Dermis microvascular lymphatic vessel endothelial cell (primary cell): ENCODE results near the gene JADE3. TPM values are rescaled to one million over a fixed set of nuclear protein-coding genes. Genes with fewer than 3 reads are reported as not detected.

Experiments
- DNase-seq, 2 donors: peaks; one replicate each; pipeline versions ENCODE4 v3.0.0 to v3.0.0-alpha.2; 2010; ENCODE audit warnings: low read depth in 2 of 2
- total RNA-seq: library from RNA; depleted of rRNA; stranded (reverse); fragments of >200 nt; gene quantifications from 2 replicates; pipeline ENCODE4 v1.2.1, GENCODE V29; 2014

Gene JADE3
- total RNA-seq, 1 donor from 2014 or later: 8.5 TPM

GRCh38 chrX:46994096-46994495 is 81.9 kb downstream of the JADE3 start:
- peak in 1 of 2 donors; percentile 2 for DNase-seq

- DNase-seq: no peak
Observed at GRCh38 chrX:47012131-47012530, 99.9 kb downstream of the JADE3 start.

GRCh38 chrX:47026198-47026597 is 114.0 kb downstream of the JADE3 start:
- no peak for DNase-seq

DNA sequence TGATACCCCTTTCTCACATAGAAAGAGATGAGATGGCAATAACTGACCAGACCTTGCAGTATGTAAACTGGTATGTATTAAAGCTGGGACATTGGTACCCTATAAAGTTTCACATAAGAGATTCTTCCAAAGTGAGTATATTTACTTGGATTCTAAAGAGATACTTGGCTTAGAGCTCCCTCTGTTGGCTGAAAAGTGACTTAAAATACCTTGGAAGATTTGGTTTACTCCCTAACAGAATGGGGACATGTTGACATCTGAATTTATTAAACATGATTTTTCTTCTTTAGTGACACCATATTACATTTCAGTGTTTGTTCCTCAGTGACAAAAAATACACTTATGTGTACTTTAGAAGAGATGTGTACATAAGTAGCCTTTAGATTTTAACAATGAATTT is 118.1 kb downstream of the JADE3 start:
- peak; percentile 55 to 63 for DNase-seq

DNA sequence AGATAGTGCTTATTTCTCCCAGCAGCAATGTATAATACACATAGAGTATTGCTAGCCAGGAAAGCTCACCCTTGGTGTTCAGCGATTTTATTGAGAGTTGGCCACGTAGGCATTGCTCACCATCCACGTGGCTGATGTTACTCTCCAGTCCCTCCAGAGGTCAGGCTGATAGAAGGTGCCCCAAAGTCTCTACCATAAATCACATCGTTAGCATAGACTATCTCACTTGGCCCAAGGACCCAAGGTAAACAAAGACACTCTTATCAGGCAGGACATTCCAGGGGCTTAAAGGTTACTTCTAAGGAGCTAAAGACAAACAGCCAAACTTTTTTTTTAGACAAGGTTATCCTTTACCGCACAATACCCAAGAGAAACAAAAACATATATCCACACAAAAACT is 135.8 kb downstream of the JADE3 start:
- DNase-seq: peak in 1 of 2 donors; percentile 31

DNA sequence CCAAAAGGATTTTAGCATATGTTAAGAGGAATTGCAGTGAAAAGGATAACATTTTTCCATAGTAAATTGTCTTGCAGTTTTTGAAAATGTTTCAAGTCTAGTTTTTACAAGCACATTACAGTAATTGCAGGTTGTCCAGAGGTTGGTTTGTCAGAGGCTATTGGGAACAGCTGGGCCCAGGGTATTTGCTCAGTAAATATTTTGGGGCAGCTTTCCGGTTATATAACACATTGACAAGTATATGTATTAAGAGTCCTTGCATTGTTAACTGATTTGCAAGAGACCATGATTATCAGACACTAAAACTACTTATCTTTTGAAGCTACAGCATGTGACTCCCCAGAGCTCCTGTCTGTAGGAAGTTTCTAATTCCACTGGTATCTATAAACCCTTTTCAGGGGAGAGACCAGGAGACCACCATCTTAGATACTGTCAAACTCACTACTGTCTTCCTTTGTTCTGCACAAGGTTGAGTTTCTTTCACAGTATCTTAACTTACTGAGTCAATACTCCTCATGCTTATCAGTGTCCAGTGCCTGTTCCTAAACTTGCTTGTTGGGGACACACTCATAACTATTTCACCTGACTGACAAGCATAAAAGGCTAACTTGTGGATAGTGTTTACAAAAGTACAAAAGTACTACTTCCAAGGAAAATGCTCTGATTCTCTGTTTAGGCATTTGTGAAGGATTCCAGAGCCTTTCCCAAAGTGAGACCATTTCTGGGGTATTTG is 147.1 kb downstream of the JADE3 start:
- DNase-seq: no peak

DNA sequence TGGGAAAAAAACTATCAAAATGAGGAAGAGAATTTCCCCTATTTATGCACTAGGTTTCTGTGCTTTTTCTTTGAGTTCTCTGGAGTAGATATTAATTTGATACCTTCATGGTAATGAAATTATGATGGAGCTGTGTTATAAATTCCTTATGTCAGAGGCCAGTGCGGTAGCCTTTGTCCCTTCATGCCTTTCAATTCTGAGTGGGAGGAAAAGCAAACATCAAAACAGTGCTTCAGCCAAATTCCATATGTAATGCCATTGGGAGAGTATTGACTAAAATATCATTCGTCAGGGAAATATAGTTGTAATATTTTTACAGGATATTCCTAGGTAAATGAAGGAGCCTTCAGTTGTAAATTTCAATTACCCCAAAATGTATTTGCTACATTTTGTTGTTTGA is 148.5 kb downstream of the JADE3 start:
- no peak for DNase-seq

DNA sequence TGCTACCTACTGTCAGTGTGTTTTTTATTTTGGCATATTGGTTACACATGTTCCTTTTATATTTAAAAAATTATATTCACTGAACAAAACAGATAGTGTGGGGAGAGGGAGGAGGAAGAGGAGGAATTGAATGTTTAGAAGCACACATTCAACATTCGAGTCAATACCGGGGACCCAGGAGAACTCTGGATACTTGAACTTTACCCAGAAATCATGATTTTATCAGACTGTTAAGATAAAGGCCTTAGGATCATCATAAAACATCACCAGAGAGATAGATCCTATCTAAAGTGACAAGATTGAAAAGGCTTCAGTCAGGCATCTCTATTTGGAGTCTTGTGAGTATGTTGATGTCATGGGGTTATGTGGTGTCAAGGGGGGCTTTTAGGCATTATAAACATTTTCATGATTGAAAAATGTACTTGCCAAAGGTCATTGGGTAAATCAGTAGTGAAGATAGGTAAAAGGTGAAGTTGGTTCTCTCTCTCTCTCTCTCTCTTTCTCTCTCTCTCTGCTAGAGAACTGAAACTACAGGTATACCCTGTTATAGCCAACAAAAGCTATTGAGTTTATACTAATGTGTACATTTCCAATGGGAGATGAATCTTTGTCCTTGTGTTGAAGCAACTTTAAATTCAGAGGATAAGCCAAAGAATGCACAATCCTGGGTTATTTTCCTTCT is 149.2 kb downstream of the JADE3 start:
- no peak for DNase-seq

- DNase-seq: no peak
Observed at GRCh38 chrX:47063179-47063578, 151.0 kb downstream of the JADE3 start.

- DNase-seq: no peak
Observed at GRCh38 chrX:47068214-47068613, 156.0 kb downstream of the JADE3 start.

DNA sequence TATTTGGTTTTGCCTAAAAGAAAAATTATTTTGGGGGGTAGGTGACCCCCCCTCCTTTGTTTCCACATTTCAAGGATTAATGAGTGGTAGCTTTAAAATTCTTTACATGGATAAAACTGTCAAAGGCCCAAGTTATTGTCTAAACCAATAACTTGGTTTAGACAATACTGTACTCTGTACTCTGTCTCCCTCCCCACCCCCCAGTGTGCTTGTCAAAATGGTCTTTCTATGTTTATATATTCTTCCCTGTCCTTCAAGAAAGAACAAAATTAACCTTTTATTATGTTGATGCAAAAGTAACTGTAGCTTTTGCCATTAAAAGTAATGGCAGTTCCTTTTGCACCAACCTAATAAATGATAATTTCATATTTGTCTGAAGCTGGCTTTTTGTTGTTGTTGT is 156.5 kb downstream of the JADE3 start:
- DNase-seq: no peak

DNA sequence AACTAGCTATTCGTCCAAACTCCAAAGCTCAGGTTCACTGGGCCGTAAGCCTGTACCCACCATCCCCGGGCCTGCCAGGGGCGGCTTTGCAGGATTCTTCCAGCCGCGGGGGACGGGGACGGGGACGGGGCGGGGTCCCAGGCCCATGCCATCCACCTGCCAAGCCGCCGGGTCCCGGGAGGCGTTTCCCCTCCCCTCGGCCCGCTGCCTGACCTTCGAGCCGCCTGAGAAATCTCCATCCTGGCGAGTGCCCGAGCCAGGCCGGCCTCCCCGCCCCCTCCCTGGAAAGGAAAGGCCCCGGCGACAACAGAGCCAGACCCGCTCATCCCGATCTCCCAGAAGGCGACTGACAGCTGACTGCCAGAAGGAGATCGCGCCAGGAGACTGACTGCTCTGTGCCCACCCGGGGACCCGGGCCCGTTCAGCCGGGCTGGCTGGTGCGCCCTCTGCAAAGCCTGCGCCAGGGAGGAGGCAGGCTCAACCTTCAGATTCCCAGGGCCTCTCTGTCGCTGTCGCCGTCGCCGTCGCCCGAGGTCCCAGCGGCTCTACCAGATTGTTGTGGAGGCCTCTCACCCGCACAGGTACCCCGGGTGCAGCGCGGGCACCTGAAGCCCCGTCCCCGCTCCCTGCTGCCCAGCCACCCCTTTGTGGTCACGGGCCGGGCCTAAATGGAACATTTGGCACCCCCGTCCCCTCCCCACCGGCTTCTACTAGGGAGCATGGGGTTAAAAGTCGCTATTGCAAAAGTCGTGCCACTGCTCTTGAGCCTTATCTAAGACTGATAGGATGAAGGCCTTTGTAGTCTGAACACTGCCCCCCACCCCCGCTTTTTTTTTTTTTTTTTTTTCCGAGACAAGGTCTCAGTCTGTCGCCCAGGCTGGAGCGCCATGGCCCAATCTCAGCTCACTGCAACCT is 166.2 kb downstream of the JADE3 start, which contains the start of gene RGN:
RGN (plus strand) TSS at position 315 of the 915 bp plus-strand sequence. CDS start 2,702 bp downstream, outside the sequence.
- no peak for DNase-seq

DNA sequence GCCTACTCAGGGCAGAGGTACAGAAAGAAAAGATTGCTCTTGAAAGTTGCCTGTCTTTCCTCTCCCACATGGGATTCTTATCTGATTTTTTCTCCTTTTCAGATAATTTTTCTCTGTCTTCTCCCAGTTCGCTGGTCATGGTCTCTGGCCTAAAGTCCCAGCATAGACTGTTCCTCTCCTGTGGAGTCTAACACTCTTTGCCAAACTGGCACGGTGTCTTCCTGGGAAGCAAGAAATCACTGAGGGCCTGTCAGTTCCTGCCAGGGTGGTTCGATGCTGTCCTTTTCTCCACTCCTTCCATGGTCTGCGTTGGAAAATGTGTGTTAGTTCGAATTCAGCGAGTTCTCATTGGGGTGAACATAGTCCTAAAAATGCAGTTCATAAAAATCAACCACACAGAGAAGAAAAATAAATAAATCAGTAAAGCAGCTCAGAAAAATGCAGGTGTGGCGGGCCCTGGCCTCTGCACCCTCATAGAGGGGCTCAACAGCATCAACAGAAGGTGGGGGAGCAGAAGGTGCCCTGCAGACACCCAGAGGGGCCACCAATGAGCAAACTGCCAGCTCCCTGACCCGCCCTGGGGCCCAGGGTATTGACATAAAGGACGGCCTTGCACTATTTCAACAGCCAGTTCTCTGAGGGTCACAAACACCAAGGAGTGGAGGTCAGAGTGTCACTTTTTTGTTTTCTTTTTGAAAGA is 168.1 kb downstream of the JADE3 start:
- no peak for DNase-seq

- DNase-seq: no peak
Observed at GRCh38 chrX:47080915-47081236, 168.7 kb downstream of the JADE3 start.

- DNase-seq: no peak
Observed at GRCh38 chrX:47091149-47091775, 179.0 kb downstream of the JADE3 start.

GRCh38 chrX:47093248-47093647 is 181.0 kb downstream of the JADE3 start:
- peak; percentile 36 to 44 for DNase-seq

- no peak for DNase-seq
Observed at GRCh38 chrX:47093860-47094259, 181.6 kb downstream of the JADE3 start.

- no peak for DNase-seq
Observed at GRCh38 chrX:47097018-47097417, 184.8 kb downstream of the JADE3 start.

- DNase-seq: no peak
Observed at GRCh38 chrX:47098338-47099094, 186.3 kb downstream of the JADE3 start.

GRCh38 chrX:47101206-47101605 is 189.0 kb downstream of the JADE3 start:
- no peak for DNase-seq
